Measurements from ENCODE around the gene UNC13C. TPM values are rescaled to one million over a fixed set of nuclear protein-coding genes. Genes with fewer than 3 reads are reported as not detected.

The UNC13C gene
- polyA plus RNA-seq, 3 donors = not detected

DNA sequence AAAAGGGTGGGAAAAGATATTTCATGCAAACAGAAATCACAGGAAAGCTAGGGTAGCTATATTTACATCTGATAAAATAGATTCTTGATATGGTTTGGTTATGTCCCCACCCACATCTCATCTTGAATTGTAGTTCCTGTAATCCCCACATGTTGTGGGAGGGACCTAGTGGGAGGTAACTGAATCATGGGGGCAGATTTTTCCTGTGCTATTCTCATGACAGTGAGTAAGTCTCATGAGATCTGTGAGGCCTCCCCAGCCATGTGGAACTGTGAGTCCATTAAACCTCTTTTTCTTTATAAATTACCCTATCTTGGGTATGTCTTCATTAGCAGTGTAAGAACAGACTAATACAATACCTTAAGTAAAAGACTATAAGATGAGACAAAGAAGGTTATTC, 660.4 kb downstream of the UNC13C start:
- no peak overlapping the region for H3K27ac ChIP-seq (ENCODE audit: low read depth, low read length)

DNA sequence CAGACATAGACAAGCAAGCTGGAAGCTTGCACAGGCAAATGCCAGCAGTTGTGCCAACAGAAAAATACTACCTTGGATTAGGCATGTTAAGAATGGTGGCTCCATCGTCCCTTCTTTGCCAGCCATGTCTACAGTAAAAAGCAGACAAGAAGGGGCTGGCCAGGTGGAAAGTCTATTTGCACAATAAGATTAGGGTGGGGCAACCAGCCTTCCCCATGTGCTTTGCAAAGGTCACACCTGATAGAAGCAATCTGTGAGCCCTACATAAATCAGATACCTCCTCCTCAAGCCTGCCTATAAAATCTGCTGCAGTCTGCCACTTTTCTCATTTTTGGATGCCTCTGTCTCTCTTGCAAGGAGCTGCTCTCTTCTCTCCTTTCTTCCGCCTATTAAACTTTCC, 662.6 kb downstream of the UNC13C start:
- H3K27ac ChIP-seq (ENCODE audit: low read depth, low read length) = no peak overlapping the region
- WGBS, 3 donors = 52 to 81% (median 58%) methylated on average over 2 of the region's 2 CpGs

DNA sequence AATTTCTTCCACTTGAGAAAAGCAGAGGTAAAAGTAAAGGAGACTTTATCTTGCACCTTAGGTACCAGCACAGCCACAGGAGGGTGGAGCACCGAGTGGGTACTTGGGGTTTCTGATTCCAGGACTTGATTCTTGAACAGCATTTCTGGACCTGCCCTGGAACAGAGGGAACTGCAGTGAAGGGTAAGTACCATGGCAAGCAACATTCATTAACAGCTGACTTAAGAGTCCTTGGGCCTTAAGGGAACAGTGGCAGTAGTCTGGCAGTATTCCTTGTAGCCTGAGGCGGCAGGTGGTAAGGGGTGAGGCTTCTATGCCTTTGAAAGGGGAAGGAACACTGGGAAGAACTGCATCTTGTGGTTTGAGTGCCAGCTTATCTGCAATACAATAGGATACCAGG, 666.6 kb downstream of the UNC13C start:
- 74 to 93% (median 84%) methylated on average over 2 of the region's 2 CpGs for WGBS, 3 donors
- no peak overlapping the region for H3K27ac ChIP-seq (ENCODE audit: low read depth, low read length)

DNA sequence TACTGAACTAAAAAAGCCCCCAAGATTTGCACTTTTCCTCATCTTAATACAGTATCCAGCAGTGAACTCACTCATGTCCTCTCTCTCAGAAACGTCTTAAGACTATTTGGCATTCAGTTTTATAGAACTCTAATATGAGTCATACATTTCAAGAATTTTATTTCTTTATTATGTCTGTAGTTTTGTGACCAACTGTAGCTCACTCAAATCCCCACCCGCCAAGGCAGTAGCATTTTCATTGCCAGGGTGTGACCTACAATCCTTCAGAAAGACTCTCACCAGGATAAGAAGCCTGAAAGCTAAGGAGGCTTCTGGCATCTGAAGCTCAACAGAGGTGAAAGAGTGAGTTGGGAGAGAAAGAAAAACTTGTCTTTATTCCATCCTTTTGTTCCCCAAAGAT, 681.4 kb downstream of the UNC13C start:
- WGBS, 3 donors = 46 to 68% (median 54%) methylated on average over 2 of the region's 2 CpGs
- H3K27ac ChIP-seq (ENCODE audit: low read depth, low read length) = no peak overlapping the region

DNA sequence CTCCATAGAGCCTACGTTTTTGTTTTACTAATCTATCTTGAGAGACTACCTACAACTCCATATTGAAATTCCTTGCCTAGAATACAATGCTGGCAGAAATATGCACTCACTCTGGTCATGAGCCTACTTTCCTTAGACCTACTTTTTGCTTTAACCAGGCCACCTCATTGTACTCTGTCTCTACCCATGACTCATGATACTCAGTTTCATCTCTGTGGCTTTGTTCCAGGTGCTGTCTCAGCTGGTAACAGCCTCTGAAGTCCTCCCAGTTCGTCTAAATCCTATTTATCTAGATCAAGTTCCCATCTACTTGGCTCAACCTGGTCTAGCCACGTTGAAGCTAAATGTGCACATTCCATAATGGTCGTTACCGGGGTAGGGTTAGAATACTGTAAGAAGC, 682.1 kb downstream of the UNC13C start:
- WGBS, 3 donors = 67 to 76% (median 72%) methylated on average over 5 of the region's 5 CpGs
- H3K27ac ChIP-seq (ENCODE audit: low read depth, low read length) = no peak overlapping the region

DNA sequence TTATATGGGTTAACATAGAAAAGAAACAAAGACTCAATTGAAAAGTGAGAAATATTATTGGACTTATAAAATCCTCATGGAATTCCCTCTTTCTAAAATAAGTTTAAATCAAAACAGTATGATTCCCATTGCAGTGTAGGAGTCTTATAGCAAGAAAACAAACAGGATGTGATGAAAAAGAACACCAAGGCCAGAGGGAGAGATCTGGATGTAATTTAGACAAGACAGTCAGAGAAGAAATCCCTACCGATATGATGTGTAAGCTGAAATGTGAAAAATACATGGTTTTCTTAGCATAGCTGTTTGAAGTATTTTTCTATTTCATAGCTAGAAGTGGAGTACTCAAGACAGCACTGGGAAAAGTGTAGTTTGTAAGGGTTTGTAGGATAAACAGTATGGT, 697.0 kb downstream of the UNC13C start:
- H3K27ac ChIP-seq (ENCODE audit: low read depth, low read length) = no peak overlapping the region
- WGBS, 3 donors = 64 to 95% (median 83%) methylated on average over 1 of the region's 1 CpG

DNA sequence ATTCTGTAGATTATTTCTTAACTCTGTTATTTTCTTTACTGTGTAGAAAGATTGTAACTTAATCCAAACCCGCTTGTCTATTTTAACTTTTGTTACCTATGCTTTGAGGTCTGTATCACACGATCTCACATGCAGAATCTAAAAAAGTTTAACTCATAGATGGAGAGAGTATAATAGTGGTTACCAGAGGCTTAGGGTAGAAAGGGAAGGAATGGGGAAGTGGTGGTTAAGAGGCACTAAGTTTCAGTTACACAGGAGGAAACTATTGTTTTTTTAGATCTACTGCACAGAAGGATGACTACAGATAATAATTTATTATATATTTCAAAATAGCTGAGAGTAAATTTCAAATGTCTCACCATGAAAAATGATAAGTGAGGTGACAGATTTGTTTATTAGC, 703.3 kb downstream of the UNC13C start:
- 45 to 56% (median 55%) methylated on average over 2 of the region's 2 CpGs for WGBS, 3 donors

More for the DNA sequence above, 703.3 kb downstream of the UNC13C start:
- H3K27ac ChIP-seq (ENCODE audit: low read depth, low read length) = no peak overlapping the region

Other genes starting within 250 kb of the UNC13C start
- under 1 TPM in 2 of 3 donors, not detected in 1; 0.04 to 0.60 TPM for gene WDR72, start 218.8 kb upstream of the UNC13C start, polyA plus RNA-seq

Data from adipose tissue (tissue), 3 donors.